ENCODE measurements around the gene CAPZA1.
A peak's percentile ranks its signal among the peaks of the same experiment; 100 is the strongest.

The CAPZA1 gene

DNA sequence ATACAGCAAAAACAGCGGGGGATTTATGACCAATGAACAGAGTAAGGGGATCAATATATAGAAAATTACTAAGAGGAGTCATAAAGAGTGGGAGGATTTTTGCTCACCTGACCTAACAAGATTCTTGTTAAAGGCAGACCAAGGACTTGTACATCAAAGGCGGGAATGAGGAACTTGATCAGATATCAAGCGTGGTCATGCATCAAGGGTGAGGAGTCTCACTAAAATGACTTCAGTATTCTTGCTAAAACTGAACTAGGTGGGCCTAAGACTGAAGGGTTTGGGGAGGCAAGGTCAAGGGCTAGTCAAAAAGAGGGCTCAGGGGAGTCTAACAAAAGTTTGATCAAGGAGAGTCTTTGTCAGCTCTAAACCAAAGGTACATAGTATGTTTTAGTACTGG, 56.9 kb downstream of the CAPZA1 start:
- DNase-seq (ENCODE audit: low read depth in 3 of 3): no peak

DNA sequence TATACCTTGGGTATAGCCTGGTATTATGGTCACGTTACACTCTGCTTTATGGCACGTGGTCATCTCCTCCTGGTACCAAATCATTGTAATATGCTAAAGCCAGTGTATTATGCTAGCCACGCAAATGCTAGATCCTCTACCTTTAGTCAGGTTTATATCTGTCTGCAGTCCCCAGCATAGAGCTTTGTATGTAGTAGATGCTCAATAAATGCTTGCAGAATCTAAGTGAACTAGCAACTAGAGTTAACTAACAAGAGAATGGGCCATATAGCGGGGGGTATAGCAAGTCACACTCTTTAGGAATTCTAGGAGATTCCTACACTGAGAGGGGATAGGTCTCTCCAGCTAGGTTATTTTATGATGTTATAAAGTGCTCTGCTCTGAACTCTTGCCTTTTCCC, 57.9 kb downstream of the CAPZA1 start:
- no peak for DNase-seq (ENCODE audit: low read depth in 3 of 3)

DNA sequence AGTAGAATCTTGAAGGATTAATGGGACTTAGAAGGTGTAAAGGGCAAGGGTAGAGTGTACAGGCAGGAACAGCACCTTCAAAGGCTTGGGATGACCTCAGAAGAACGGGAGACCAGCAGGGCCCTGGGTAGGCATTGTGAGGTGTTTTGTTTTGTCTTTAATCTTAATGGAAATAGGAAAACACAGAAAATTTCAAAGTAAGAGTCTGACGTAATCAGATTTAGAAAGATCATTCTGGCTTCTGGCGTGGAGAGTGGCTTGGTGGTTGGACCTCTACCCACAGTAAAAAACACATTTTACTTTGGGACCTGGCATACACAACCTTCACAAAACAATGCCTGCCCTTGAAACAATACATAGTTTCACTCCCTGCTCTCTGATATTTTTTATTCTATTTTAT, 59.0 kb downstream of the CAPZA1 start:
- DNase-seq (ENCODE audit: low read depth in 3 of 3): no peak

DNA sequence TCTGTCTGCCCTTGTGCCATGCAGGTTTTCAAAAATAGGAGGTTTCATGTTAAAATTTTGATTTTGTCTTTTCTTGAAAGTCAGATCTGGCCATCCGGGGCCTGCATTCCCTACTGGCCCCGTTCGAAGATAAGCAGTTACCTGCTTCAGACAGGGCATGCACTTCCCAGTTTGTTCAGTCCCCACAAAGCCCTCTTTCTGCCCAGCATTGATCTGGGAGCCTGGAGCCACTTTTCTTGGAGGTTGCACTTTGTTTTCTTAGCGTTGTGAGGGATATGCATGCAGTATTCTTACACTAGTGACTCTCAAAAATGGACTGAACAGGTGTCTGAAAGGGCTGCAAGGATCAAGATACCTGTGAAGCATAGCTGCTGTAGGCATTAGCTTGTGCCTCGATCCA, 66.3 kb downstream of the CAPZA1 start:
- no peak for DNase-seq (ENCODE audit: low read depth in 3 of 3)

DNA sequence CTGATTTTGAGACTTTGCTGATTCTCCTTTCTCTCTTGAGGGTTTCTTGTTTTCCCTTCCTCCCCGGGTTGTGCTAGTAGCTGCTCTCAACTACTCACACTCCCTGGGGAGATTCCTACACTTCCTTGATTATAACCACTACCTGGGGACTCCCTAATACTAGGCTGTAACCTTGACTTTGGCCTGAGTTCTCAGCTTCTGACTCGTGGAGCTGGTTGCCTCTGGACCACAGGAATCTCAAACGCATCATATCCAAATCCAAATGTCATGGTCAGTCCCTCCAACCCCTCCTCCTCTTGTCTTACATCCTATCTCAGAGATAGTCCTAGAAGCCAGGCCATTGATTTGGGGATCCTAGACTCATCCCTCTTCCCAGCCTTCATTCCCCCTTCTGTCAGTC, 66.8 kb downstream of the CAPZA1 start:
- DNase-seq (ENCODE audit: low read depth in 3 of 3): no peak

DNA sequence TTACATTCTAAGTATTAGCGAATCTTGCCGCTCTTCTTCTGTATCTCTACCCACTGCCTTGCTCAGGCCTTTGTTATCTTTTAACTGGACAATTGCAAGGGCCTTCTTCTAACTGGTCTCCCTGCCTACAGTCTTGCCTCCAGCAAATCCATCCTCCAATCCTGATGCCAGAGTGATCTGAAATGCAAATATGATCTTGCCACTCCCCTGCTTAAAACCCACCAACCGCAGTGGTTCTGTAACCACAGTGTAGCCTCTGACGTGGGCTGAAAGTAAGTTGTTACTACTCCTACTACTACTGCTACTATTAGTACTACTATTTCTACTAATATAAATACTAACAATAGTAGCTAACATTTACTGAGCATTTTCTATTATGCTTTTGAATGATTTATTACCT, 67.2 kb downstream of the CAPZA1 start:
- no peak for DNase-seq (ENCODE audit: low read depth in 3 of 3)

DNA sequence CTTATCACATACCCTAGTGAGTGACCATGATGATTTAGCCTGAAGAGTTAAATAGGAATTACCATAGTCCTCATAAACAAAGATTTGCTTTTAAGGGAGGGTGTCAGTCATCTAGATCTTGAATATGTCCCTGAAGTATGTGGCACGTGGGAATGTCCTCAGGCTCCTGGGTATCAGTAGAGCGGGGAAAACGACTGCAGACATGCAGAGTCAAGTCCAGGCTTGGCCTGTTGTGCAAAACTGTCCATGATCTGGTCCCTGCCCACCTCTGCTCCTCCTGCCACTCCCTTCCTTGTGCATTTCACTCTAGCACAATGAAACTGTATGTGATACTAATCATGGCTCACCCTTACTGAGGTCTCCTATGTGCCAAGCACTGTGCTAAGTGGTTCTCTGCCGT, 67.7 kb downstream of the CAPZA1 start:
- DNase-seq (ENCODE audit: low read depth in 3 of 3): no peak

DNA sequence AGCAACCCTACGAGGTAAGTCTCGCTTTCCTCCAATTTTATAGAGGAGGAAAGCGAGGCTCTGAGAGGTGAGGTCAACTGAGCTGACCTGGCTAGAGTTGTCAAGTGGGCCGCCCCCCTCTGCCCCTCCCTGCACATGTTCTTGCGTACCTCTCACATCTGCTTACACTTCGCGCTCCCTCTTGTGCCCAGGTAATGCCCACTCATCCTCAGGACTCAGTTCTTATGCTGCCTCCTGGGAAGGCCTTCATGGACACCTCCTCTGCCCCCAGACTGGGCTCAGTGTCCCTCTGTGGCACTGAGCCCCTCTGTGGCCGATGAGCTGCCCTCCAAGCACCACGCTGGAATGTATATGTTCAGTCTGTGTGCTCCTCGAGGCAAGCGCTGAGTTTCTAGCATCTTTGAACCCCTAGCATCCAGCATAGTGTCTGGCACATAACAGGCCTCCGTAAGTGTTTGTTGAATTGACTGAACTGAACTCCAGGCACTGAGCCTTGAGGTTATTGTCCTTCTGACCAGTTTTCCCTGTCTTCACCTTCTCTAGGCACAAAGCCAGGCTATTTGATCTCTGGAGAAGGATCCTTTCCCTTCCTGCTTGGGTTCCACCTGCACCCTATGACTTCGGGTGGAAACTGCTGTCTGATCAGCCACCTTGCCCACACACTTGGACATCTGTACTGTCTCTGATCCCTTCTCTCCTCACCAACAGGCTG, 68.3 kb downstream of the CAPZA1 start:
- DNase-seq (ENCODE audit: low read depth in 3 of 3): no peak

DNA sequence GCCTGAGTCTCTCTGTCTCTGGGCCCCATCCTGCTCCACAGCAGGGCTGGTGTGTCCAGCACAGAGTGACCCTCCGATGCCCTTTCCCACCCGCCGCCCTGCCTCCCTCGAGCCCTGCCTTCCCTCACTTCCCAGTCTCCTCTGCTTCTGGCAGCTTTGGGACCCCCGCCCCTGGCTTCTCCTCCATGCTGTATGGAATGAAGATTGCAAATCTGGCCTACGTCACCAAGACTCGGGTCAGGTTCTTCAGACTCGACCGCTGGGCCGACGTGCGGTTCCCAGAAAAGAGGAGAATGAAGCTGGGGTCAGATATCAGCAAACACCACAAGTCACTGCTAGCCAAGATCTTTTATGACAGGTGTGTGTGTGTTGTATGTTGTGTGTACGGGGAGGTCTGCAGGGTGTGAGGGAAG, 69.2 kb downstream of the CAPZA1 start:
- DNase-seq (ENCODE audit: low read depth in 3 of 3): no peak

DNA sequence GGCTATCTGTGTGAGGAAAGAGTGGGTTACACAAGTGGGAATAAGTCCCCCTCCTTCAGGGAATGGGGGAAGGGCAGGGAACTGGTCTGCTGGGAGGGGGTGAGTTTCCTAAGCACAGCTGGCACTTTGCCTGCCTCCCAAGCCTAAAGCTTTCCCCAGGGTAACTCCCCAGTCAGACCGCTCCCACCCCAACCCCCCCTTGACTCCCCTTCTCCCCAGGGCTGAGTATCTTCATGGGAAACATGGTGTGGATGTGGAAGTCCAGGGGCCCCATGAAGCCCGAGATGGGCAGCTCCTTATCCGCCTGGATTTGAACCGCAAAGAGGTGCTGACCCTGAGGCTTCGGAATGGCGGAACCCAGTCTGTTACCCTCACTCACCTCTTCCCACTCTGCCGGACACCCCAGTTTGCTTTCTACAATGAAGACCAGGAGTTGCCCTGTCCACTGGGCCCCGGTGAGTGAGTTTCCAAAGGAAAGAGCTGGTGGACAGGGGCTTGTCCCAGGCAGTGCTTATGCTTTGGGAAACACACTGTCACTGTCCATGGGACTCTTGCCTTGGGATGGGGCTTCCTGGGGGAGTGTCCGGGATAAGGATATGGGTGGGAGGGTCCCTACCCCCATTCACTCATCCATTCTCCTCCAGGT, 69.7 kb downstream of the CAPZA1 start:
- no peak for DNase-seq (ENCODE audit: low read depth in 3 of 3)

DNA sequence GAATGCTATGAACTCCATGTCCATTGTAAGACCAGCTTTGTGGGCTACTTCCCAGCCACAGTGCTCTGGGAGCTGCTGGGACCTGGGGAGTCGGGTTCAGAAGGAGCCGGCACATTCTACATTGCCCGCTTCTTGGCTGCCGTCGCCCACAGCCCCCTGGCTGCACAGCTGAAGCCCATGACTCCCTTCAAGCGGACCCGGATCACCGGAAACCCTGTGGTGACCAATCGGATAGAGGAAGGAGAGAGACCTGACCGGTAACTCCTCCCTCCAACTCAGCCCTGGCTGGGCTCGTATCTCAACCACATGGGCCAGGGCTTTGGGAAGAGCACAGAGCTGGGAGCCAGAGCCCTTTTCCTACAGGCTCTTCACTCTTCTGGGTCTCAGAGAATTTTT, 70.2 kb downstream of the CAPZA1 start:
- no peak for DNase-seq (ENCODE audit: low read depth in 3 of 3)

DNA sequence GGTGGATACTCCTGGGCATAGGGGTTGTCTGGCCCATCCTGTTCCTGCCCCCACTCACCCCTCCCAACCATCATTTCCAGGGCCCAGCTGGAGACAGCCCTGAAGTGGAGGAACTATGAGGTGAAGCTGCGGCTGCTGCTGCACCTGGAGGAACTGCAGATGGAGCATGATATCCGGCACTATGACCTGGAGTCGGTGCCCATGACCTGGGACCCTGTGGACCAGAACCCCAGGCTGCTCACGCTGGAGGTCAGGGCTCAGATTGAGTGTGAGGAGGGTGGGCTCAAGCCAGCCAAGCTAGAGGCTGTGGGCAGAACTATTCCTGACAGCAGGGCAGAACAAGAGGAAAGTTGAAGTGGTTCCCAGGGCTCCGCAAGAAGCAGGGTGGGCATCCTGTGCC, 73.0 kb downstream of the CAPZA1 start:
- no peak for DNase-seq (ENCODE audit: low read depth in 3 of 3)

DNA sequence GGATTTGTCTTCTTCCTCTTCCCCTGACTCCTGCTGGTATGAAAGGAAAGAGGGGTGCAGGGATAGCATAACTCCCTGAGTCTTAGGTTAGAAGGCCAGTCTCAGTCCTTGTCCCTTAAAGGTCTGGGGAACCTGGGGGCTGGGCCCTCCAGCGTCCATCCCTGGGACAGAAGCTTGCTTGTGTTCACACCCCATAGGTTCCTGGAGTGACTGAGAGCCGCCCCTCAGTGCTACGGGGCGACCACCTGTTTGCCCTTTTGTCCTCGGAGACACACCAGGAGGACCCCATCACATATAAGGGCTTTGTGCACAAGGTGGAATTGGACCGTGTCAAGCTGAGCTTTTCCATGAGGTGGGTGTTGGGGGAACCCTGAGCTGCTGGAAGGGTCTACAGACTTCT, 74.2 kb downstream of the CAPZA1 start:
- no peak for DNase-seq (ENCODE audit: low read depth in 3 of 3)

DNA sequence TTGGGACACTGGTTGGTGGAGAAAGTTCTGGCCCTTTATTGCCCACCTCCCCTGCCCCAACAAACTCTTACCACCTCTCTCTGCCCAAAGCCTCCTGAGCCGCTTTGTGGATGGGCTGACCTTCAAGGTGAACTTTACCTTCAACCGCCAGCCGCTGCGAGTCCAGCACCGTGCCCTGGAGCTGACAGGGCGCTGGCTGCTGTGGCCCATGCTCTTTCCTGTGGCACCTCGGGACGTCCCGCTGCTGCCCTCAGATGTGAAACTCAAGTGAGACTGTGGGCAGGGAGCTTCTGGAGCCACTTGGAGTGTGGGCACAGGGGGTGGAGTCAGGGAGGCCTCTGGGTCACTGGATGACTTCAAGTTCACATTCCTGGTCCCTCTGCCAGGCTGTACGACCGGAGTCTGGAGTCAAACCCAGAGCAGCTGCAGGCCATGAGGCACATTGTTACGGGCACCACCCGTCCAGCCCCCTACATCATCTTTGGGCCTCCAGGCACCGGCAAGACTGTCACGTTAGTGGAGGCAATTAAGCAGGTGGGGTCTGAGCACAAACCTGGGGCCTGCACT, 74.8 kb downstream of the CAPZA1 start:
- no peak for DNase-seq (ENCODE audit: low read depth in 3 of 3)

DNA sequence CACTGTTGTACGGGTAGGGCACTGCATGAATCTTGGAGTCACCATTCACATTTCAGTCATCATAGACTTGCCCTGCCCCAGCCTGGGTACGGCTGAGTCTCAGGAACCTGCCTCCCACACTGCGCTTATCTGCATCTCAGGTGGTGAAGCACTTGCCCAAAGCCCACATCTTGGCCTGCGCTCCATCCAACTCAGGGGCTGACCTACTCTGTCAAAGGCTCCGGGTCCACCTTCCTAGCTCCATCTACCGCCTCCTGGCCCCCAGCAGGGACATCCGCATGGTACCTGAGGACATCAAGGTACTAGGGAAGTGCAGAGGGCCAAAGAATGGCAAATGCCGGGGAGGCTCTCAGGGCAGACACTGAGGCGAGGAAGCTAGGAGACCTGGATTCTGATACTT, 75.6 kb downstream of the CAPZA1 start:
- no peak for DNase-seq (ENCODE audit: low read depth in 3 of 3)

DNA sequence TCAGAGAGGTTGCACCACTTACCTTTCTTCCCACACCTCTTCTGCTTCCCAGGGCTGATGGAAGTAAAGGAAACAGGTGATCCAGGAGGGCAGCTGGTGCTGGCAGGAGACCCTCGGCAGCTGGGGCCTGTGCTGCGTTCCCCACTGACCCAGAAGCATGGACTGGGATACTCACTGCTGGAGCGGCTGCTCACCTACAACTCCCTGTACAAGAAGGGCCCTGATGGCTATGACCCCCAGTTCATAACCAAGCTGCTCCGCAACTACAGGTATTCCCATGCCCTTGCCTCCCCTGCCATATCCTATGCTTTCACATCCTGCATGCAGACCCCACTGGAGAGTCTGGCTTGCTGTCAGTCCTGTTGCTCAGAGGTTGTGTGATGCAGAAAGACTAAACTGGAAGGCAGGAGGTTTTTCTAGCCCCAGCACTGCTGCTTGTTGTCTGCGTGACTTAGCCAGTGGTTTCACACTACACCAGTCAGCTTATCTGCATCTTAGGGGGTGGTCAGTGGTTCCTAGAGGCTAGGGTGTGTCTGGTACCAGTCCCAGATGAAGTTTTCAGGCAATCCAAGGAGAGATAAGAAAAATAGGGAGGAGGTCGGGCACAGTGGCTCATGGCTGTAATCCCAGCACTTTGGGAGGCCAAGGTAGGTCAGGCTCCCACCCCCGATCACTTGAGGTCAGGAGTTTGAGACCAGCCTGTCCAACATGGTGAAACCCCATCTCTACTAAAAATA, 77.1 kb downstream of the CAPZA1 start:
- no peak for DNase-seq (ENCODE audit: low read depth in 3 of 3)

DNA sequence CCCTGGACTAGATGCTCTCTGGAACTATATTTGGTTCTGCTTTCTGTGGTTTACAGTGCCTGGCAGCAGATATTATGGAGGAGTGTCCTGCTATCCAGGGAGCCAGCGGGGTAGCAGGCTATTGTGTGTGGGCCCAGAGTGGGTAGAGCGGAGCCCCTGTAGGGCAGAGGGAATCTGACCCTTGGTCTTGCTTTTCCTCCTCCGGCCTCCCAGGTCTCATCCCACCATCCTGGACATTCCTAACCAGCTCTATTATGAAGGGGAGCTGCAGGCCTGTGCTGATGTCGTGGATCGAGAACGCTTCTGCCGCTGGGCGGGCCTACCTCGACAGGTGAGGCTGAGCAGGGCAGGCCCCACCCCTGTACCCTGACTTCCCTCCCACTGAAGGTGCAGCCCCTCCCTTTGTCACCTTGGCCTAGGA, 78.2 kb downstream of the CAPZA1 start:
- DNase-seq (ENCODE audit: low read depth in 3 of 3): no peak

DNA sequence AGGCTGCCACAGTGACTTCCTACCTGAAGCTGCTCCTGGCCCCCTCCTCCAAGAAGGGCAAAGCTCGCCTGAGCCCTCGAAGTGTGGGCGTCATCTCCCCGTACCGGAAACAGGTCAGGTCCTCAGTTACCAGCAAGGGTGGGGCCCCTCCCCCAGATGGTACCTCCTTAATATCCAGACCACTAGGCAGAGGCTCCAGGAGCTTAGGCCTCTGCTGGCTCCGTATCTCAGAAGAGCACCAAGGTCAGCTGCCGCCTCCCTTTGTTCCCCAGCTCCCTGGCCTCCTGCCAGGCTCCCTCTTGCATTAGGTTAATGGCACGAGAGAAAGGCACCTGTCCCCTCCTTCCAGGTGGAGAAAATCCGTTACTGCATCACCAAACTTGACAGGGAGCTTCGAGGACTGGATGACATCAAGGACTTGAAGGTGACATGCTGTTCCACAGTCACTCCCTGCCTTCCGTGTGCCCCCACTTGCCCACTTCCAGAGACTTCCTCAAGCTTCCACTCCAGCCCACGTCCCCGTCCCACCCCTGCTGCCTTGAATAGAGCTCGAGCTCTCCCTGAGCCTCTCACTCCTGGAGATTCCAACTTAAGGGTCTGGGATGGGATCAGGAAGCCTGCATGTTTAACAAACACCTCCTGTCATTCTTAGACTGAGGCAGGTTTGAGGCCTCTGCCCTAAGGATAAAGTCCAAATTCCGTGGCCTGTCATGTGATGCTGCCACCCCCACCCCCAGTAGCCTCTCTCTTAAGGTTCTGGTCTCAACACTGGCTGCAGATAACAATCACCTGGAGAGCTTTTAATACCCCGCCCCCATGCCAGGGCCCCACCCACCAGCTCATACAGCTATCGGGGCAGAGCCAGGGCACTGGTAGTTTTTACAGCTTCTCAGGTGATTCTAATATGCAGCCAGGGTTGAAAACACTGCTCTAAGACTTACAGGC, 79.0 kb downstream of the CAPZA1 start:
- DNase-seq (ENCODE audit: low read depth in 3 of 3): no peak

DNA sequence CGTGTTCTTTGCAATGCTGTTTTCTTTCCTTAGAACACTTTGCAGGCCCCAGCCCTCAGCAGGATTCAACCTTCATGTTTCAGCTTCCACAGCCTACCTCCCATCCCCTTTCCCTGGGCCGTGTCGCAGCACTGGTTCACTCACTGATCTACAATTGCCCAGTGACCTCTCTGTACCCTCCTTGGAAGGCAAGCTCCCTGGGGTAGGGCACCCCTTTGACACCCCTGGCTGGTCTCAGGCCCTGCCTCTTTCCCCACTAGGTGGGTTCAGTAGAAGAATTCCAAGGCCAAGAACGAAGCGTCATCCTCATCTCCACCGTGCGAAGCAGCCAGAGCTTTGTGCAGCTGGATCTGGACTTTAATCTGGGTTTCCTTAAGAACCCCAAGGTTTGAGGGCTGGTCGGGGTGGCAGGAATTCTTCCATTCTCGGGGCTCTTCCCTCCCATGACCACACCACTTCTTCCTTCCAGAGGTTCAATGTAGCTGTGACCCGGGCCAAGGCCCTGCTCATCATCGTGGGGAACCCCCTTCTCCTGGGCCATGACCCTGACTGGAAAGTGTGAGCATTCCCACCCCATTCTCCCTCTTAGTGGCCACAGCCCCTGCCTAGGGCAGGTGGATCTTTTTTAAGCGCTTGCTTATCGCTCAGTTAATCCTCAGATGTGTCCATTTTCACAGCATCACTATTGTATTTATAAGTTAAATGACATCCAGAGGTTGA, 80.0 kb downstream of the CAPZA1 start:
- no peak for DNase-seq (ENCODE audit: low read depth in 3 of 3)

DNA sequence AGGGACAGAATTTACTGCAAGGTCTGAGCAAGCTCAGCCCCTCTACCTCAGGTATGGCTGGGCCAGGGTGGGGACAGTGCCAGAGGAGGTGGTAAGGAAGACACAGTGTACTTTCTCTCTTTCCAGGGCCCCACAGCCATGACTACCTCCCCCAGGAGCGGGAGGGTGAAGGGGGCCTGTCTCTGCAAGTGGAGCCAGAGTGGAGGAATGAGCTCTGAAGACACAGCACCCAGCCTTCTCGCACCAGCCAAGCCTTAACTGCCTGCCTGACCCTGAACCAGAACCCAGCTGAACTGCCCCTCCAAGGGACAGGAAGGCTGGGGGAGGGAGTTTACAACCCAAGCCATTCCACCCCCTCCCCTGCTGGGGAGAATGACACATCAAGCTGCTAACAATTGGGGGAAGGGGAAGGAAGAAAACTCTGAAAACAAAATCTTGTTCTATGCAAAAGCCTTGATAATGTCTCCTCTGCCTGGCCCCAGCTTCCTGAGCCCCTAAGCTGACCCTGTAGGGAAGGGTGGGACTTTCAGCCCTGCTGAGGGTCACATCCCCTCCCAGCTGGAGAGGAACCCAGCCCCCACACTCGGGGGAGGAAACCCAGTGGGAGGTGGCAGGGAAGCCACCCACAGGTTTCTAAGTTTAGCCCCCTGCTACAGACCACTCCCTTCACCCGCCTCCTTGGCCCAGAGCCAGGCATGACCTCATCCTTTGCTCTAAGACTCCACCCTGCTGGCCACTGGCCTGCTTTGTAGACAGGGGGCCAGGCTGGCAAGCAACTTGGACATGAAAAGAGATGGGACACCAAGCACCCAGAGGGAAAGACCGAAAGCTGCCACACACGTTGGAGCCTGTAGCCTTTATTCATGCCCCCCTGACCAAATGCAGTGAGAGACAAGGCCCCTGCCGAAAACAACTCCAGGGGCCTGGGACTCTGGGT, 80.9 kb downstream of the CAPZA1 start:
- DNase-seq (ENCODE audit: low read depth in 3 of 3): peak in 1 of 3 experiments; percentile 71
